Stimulated activated CD8-positive, alpha-beta memory T cell treated with anti-CD3 and anti-CD28 coated beads, Interleukin-7, amount 100 ng/mL, for 24 hours (primary cell): ENCODE measurements around the gene DCBLD1.

Experiments
- DNase-seq: peaks from one replicate; pipeline ENCODE4 v3.0.0-alpha.2; 2020; ENCODE audit warnings: low read depth

DCBLD1 gene

DNA sequence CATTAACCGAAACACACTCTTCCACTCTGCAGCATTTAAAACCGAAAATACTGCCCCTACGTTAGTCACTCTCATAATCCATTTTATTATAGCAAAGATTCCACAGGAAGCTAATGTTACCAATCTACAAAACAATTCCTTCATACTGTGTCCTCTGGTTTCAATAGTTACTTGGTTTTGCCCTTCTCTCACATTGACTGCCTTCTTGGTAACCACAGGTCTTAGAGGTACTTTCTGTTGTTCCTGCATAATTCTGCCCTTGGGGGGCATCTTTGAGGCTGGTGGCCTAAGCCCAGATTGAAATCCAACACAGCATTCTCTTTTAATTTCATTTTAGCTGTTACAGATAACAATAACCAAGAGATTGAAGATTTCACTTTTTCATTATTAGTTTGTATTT is 9.8 kb upstream of the DCBLD1 start:
- DNase-seq = no peak

DNA sequence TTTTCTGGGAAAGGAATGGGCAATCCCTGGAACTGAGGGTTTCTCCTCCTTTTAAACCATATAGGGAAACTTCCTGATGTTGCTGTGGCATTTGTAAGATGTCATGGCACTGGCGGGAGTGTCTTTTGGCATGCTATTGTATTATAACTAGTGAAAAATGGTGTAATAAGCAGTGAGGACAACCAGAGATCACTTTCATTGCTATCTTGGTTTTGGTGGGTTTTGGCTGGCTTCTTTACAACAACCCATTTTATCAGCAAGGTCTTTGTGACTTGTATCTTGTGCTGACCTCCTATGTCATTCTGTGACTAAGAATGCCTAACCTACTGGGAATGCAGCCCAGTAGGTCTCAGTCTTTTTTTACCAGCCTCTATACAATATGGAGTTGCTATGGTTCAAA is 9.1 kb upstream of the DCBLD1 start:
- no peak for DNase-seq

DNA sequence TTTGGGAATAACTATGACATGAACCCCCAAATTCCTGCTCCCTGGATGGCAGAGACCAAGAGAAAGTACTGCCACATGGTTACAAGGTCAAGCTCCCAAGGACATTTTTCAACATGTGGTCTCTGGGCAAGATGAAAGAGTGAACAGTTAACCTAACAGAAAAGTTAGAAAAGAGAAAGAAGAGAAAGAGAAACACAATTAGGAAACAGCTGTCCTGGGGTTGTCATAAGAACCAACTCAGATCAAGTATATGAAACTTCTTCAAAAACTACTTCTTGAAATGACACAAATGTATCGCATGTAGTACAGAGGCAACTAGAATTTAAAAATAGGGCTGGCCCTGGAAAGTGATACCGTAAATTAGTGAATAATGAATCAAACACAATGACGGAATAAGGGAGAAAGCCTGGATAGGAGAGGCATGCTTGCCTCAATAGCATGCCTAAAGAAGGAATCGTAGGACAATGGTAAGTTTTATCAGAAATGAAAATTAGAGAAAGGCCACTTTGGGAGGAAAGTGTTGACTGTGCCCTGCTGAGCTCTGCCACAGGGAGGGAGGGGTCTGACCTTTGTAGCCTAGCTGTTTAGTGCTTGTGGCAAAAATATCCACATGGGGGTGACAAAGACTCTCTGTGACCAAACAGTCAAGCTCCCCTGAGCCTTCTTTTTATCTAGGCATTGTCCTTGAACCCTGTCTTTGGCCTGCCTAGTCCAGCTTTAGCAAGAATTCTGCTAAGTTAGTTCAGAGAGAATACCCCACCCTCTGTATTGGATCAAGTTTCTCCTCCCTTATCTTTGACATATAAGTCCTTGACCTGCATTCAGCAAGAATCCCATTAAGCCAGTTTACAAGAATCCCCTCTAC is 4.3 kb upstream of the DCBLD1 start:
- DNase-seq = no peak

DNA sequence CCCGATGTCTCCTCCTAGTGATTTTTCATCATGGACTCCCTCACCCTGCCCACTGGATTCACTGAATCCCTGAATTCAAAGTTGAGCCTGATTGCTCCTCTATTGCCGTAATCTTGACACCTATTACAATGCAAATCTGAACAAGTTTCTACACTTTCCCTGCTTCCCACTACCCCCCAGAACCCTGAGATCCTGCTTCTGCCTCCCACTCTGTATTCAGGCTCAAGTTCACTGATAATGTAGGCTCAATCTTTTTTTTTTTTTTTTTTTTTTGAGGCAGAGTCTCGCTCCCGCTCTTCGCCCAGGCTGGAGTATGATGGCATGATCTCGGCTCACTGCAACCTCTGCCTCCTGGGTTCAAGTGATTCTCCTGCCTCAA is 3.6 kb upstream of the DCBLD1 start:
- DNase-seq = no peak

DNA sequence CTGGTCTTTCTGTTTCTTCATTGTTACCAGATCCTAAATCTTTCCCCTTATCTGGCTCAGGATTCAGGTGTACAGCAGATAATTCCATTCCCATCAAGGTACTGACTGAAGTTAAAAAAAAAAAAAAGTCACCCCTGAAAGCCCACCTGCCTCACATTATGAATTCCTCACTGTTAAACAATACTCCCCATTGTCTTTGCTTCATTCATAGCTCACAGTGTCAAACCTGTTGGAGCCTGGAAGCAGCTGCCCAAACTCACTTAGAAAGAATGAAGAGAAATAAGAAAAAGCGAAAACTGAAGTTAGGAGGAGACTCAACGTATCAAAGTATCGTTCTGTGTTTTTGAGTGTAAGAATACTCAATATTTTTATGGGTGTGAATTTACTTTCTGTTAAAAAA is 1.8 kb upstream of the DCBLD1 start:
- DNase-seq = no peak

DNA sequence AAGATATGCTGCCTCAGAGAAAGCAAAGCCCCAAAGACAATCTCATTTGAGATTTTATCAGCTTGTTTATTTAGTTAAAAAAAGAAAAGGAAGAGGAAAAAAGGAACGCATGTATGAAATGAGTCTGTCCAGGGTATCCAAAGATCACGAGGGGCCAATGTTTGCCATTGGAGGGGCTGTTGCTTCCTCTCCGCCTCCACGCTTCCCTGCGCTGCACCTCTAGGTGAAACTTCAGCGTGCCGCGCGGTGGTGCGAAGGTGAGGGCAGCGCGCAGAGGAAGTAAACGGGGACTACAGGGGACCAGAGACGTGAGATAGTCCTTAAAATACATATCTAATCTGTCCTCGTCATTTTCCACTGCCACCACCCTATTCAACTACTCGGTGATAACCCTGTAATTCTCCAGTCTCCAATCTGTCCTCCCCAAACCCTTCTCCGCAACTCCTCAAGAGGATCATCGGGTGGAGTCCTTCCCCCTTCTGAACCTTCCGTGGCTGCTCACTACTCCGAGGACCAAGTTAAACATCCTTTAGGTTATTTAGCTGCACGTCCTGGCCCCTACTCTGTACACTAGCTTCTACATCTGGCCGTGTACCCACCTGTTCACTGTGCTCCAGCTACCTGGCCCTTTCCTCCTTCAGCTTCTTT is 1.1 kb upstream of the DCBLD1 start:
- no peak for DNase-seq

DNA sequence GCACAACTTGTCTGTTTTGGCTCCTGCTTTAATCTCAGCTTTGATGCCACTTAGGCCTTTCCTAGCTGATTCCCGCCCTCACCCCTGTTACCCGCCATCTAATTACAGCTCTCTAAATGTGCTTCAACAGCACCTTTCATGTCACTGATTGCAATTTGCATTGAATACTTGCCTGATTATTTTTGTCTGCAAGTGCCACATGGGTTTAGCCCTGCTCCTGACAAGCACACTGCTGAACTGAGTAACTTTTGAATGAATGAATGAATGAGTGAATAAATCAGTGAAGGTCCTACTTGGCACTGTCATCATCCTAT is 591 bp upstream of the DCBLD1 start:
- no peak for DNase-seq

DNA sequence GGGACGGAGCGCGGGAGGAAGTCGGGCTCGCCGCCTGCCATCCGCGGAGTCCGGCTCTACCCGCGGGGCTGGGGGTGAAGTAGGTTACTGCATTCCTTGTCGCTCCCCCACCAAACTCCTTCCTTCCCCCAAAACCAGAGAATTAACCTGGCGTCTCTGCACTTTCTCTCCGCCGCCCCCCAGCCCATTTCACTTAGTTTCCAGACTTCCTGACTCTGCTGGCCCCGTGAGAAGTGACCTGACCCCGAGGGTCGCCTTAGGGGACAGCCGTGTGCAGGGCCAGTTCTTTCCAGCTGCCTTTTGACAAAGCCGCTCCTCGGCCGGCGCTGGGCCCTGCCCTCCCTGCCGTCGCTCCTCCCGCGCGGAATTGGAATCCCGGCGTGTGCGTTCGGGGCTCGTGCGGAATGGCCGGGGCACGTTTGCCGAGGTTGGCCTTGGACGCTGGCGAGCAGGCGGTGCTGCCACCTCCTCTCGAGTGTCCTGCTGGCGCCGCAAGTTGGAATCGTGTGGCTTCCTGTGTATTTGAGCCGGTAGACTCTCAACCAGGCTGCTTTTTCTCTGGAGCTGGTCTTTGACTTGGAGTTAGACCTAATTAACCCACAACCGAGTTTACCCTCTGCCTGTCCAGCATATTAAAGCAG is 650 bp downstream of the DCBLD1 start:
- no peak for DNase-seq

DNA sequence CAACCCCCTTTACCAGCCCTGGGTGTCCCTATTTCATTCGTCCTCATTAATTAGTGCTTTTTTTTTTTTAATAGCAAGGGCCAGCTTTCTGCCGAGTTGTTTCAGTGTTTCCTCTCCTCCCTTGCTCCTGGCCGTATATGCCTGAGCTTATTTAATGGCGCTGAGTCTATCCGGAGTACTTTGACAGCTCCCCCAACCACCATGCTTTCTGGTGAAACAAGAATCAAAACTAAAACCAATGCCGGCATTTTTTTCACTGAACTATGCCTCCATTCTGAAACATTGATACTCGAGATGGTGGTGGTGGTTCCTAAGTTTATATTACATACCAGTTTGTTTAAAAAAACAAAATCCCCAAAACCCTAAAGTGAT is 1.2 kb downstream of the DCBLD1 start:
- DNase-seq = no peak

DNA sequence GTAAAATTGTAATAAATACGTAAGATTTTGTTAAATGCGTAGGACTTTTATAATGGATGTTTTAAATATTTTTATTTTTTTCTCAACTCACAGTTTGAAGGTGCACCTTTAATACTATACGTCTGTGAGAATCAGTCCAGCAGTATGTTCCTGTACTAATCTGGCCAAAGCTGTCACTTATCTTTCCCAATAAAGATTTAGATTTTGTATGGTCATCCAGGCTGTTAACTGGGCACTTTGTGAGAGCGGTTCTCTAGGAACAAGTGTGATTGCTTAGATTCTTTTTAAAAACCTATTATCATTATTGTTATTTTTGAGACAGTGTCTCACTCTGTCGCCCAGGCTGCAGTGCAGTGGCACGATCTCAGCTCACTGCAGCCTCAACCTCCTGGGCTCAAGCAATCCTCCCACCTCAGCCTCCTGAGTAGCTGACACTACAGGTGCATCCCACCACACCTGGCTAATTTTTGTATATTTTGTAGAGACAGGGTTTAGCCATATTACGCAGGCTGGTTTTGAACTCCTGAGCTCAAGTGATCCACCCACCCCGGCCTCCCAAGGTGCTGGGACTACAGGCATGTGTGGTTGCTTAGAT is 1.7 kb downstream of the DCBLD1 start:
- DNase-seq = no peak

DNA sequence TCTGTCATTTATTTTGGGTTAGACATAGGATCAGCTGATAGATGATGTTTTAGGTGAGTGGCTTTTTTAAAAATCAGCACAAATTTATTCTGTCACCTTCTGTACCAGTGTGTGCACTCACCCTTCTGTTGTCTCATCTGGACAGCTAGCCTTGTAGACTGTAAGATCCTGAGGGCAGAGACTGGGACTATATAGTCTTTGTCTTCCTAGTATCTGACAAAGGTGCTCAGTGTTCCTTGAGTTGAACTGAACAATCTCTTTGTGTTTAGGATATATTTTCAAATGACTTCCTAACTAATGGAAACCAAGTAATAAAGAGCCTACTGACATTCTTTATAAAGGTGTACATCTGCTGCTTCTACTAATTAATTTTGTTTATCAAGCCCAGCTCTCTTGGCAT is 3.0 kb downstream of the DCBLD1 start:
- DNase-seq = no peak

DNA sequence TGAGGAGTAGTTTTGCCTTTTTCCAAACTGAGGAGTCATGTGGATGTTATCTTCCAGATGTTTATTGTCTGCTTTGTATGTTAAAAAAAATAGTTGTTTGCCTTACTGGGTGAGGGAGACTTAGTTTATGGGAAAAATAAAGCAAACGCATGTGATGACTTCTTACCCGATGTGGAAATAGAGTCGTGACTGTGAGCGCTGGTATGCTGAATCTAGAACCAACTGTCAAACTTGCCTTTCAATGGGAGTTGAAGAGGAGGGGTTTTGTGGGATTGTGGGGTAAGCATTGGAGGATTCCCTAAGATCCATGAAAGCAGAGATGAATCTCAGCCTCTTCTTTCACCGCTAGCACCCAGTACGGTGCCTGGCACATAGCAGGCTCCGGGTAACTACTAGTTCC is 5.3 kb downstream of the DCBLD1 start:
- no peak for DNase-seq

DNA sequence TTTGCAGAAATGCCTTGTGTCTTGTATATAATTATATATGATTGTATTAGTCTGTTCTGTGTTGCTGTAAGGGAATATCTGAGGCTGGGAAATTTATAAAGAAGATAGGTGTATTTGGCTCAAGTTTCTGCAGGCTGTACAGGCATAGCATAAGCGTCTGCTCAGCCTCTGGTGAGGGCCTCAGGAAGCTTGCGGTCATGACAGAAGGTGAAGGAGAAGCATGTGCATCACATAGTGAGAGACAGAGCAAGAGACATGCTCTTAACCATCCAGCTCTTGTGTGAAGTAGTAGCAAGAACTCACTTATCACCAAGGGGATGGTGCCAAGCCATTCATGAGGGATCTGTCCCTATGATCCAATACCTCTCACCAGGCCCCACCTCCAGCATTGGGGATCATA is 6.5 kb downstream of the DCBLD1 start:
- DNase-seq = no peak

DNA sequence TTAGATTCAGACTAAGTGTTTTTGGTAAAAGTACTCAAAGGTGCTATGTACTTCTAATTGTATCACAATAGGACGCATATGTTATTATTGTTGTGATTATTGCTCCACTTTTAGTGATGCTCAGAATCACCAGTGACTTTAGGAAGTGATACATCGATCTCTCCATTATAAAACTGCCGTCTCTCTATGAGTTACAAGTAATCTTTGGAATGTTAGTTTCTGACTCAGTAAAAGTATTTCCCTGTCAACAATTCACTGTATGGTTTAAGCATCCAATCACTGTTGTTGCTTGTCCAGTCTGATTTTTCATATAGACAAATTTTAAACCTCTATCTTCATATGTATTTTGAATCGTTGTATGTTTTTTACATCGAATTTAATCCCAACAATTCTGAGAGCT is 9.4 kb downstream of the DCBLD1 start:
- DNase-seq = no peak

DNA sequence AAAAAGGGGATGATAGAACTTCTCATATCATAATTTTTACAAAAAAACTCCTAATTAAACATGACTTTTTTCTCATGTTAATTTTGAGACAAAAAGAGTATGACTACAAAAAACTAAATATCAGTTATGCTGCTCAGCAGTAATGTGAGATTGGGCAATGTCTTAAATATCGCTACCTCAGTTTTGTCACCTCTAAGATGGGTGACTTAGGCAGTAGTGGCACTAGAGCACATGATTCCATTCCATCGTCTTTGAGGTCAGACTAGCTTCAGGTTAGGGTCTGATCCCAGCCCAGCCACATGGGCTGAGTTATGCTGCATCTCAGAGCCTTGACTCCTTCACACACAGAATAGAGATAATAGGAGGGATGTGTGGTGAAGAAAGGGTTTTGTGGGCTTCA is 11.0 kb downstream of the DCBLD1 start:
- no peak for DNase-seq

DNA sequence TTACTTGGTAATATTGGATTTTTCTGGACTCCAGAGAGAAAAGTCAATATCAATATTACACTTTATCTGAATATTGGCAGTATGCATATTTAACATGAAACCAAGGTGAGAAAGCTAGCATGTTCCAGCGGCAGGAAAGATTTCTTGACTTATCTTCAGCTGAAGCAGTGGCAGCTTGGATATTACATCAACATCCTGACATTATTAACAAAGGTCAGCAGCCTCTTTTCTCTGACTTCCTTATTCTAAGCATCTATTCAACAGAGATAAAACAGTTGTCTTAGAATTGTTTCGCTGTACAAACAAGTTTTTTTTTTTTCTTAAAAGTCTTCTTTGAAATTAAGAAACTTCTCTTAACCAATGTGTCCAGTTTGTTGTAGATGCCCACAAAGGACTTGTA is 11.8 kb downstream of the DCBLD1 start:
- no peak for DNase-seq

DNA sequence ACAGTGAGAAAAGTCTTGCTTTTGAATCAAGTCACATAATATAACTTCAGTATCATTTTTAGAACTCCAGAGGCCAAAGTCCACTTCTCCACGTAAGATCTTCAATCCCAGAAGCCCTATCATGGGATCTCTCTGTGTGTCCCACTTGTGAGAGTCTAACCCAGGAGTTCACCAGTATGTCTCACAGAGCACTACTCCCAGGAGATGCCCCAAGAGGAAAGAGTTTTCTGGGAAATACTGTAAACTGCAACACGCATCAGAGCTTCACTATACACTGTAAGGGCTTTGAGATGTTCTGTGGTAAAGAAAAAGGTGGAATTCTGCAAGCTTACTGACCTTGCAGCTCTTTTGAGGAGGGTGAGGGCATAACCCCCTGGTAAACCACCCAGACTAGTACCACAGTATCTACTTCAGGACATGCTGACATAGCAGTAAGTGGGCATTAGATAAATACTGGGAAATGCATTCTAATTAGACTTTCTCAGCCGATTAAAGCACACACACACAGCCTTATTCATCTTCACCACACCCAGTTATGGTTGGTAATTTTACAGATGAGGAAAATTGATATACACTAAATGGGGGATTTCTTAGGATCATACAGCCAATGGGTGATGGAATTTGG is 12.3 kb downstream of the DCBLD1 start:
- no peak for DNase-seq

DNA sequence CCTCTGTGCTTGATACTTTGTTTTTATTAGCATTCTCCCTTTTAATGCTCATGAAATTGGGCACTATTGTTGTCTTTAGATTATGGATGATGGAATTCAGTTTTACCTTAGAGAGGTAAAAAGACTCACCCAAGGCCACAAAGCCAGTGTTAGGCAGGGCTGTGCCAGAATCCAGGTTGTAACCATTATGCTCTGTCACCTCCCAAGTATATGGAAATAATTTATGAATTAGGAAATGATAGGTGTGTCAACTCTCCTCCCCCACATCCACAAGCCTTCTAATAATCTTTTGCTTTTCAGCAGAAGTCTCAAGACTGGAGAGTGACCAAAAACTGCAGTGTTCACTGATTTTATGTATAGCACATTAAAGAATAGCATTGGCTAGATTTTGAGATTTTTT is 13.0 kb downstream of the DCBLD1 start:
- DNase-seq = no peak

DNA sequence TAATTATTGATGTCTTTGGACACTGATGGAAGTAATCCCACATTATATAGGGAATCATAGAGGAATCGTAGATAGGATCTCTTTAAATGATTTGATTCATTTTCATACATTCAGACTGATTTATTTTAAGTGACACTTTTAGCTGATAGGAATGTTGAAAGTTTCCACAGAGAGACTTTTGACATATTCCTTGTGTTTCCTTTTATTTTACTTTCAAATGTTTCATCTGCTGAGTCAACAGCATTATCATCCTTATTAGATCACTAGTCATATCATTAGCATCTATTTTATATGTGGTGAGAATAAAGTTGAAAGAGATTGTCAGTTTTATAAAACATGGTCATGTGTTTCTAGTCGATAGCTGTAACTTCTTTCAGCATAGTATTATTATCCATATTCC is 13.4 kb downstream of the DCBLD1 start:
- DNase-seq = no peak

DNA sequence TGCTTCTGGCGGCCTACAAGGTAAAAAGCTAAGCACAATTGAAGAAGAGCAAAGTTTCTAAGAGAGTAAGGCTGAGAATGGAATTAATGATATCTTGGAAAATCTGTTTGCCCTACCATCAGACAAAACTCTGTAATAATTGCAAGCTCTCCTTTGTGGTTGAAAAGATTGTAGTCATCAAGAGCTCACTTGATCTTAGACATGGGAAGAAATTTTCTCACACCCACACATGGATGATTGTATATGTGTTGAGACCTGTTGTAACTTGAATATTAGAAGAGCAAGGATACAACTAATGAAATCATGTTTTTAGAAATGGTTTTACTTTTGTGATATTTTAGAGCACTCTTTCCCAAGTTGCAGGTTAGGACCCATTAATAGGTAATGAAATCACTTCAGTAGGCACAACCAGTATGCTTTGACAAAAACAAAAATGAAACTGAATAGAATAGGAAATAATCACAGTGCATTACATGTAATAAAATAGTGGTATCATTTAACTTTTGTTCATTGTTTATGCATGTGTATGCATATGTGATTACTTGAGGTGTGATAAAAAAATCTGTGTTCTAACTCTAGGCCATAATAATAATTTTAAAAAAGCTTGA is 14.0 kb downstream of the DCBLD1 start:
- no peak for DNase-seq

DNA sequence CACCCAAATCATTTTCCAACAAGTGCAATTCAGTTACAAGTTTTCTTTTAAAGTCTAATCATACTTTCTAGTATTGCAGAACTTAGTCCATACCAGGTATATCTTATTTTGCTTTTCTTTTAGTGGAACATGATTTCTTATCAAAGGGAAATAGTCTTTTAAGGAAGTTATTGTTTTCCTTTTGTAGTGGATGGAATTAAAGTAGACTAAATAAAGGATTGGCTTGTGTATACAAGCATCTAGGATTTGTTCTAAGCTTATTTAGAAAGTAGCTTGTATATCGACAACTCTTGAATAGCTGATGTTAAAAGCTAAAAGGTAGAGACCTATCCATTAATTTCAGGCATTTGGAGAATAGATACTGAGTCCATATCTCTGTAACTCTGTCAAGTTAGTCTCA is 14.8 kb downstream of the DCBLD1 start:
- no peak for DNase-seq

DNA sequence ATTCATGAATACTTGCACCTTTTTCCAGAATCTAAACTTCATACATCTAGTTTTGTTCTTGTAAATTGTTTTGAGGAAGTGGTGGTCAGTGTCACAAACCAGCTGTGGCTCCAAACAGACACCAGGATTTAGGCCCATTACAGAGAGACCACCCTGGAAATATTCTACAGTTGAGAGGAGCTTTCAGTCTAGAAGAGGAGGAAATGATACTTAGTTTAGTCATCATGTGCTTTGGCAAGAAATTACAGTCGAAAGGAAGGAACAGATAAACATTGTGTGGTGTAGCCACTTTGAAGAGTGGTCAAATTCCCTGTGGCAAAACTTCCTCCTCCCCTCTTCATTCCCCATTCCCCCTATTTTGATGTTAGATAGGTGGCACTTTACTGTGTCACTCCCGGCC is 15.7 kb downstream of the DCBLD1 start:
- no peak for DNase-seq
